GM12892 (cell line): ENCODE data around the gene NQO1.
"Not testable (repeated sequence)": the region's sequence is repeated elsewhere in the genome, so short reads cannot be mapped to it uniquely, and the experiment has no call there.

Experiments
- POLR2A ChIP-seq: IDR thresholded peaks from 2 replicates; pipeline ENCODE4 v1.6.1; 2011; ENCODE audit warnings: low read depth, low read length, control low read depth
- POLR2AphosphoS5 ChIP-seq: IDR thresholded peaks from 2 replicates; pipeline ENCODE4 v1.6.1; 2011; ENCODE audit warnings: low read depth, low read length, control low read depth
- TAF1 ChIP-seq: IDR thresholded peaks from 2 replicates; pipeline ENCODE4 v1.6.1; 2011; ENCODE audit warnings: low read depth, mild to moderate bottlenecking, control low read depth, low read length, borderline replicate concordance

GRCh38 chr16:69731280-69731679 is 4.9 kb upstream of the NQO1 start:
- TF ChIP-seq POLR2AphosphoS5, POLR2A, TAF1: not testable (repeated sequence)
